ENCODE measurements around the gene FOXC1.

GRCh38 chr6:1601158-1602048 lies 8.3 kb upstream of the FOXC1 start:
- TF ChIP-seq CTCF (IDR thresholded peaks at IDR 0.05) (no peak), NRF1 (IDR thresholded peaks at IDR 0.05; ENCODE audit: low read depth, low read length) (no peak), YY1 (IDR thresholded peaks at IDR 0.05; ENCODE audit: low read depth) (no peak), MAX (IDR thresholded peaks at IDR 0.05; ENCODE audit: low read depth) (no peak), RCOR1 (IDR thresholded peaks at IDR 0.05; ENCODE audit: low read length) (no peak), SIN3A (IDR thresholded peaks at IDR 0.05; ENCODE audit: borderline replicate concordance, low read depth, low read length) (no peak), RFX5 (IDR thresholded peaks at IDR 0.05; ENCODE audit: low read length) (no peak), EZH2phosphoT487 (IDR thresholded peaks at IDR 0.05; ENCODE audit: borderline replicate concordance, low read depth) (no peak), GATA2 (CRISPR knock-in tag; IDR thresholded peaks at IDR 0.05) (no peak), PBX3 (IDR thresholded peaks at IDR 0.05) (no peak), REST (IDR thresholded peaks at IDR 0.05; ENCODE audit: low read depth, low read length) (no peak), ELF1 (IDR thresholded peaks at IDR 0.05) (no peak)

Measured in SK-N-SH (cell line).